K562 (cell line): ENCODE results near the gene TXNIP. TPM values are rescaled to one million over a fixed set of nuclear protein-coding genes. Genes with fewer than 3 reads are reported as not detected.

Source experiments
- BRF2 ChIP-seq: IDR thresholded peaks from 3 replicates; pipeline ENCODE4 v1.6.1; 2011; ENCODE audit warnings: borderline replicate concordance, mild to moderate bottlenecking; ENCODE audit not compliant: insufficient read length, insufficient read depth
- CREB1 ChIP-seq, 2 experiments: sonication (generic) in 1 of 2; formaldehyde crosslinking in 1 of 2; IDR thresholded peaks; 2 replicates each; pipeline versions ENCODE4 v1.6.1 to v1.8.0; 2012 to 2022; ENCODE audit warnings: inconsistent platforms in 1 of 2, mild to moderate bottlenecking in 1 of 2, missing genetic modification reagents in 1 of 2, moderate library complexity in 1 of 2
- E2F3 ChIP-seq: fragments of 250-450 bp; sonication (Bioruptor Pico); IDR thresholded peaks from 2 replicates; pipeline ENCODE4 v1.4.0; 2020; ENCODE audit warnings: mild to moderate bottlenecking
- EZH2 ChIP-seq: IDR thresholded peaks from 2 replicates; pipeline ENCODE4 v1.6.1; 2012; ENCODE audit warnings: low read depth, mild to moderate bottlenecking, inconsistent platforms, low read length, borderline replicate concordance
- GMEB1 ChIP-seq: fragments of 250-450 bp; sonication (Bioruptor Pico); IDR thresholded peaks from 2 replicates; pipeline ENCODE4 v1.4.0; 2020; ENCODE audit warnings: mild to moderate bottlenecking
- HMGXB4 ChIP-seq: sonication (generic); formaldehyde crosslinking; IDR thresholded peaks from 2 replicates; pipeline ENCODE4 v1.8.1; 2023; ENCODE audit warnings: mild to moderate bottlenecking, missing genetic modification reagents
- NR2C1 ChIP-seq, 2 experiments: fragments of 450-650 bp; IDR thresholded peaks; 2 replicates each; pipeline ENCODE4 v1.6.1; 2017; ENCODE audit warnings: mild to moderate bottlenecking in 2 of 2, antibody characterized with exemption in 1 of 2, inconsistent platforms in 1 of 2, missing compliant biosample characterization in 1 of 2, missing genetic modification characterization in 1 of 2
- SLC30A9 ChIP-seq: fragments of 250-450 bp; sonication (Bioruptor Pico); IDR thresholded peaks from 2 replicates; pipeline ENCODE4 v1.8.0; 2022; ENCODE audit warnings: mild to moderate bottlenecking, moderate library complexity
- XRCC4 ChIP-seq: IDR thresholded peaks from one replicate; pipeline ENCODE4 v1.6.1; 2011; ENCODE audit not compliant: insufficient read depth, insufficient read length; ENCODE audit errors: extremely low read depth
- ZFP1 ChIP-seq: fragments of 450-650 bp; formaldehyde crosslinking; IDR thresholded peaks from 2 replicates; pipeline ENCODE4 v1.4.0; 2020; ENCODE audit warnings: mild to moderate bottlenecking, mixed read lengths
- ZFP30 ChIP-seq: fragments of 250-450 bp; sonication (Bioruptor Pico); IDR thresholded peaks from 2 replicates; pipeline ENCODE4 v1.8.0; 2022; ENCODE audit warnings: moderate library complexity, mild to moderate bottlenecking, inconsistent platforms, borderline replicate concordance
- ZNF140 ChIP-seq: fragments of 250-450 bp; sonication (Bioruptor Pico); IDR thresholded peaks from 2 replicates; pipeline ENCODE4 v1.8.0; 2021; ENCODE audit warnings: moderate library complexity, mild to moderate bottlenecking, inconsistent platforms
- ZNF253 ChIP-seq: fragments of 250-450 bp; sonication (Bioruptor Pico); conservative IDR thresholded peaks from 2 replicates; pipeline ENCODE4 v1.6.1; 2021; ENCODE audit warnings: mild to moderate bottlenecking
- ZNF436 ChIP-seq: fragments of 250-450, 450-650 bp; sonication (Bioruptor Pico); formaldehyde crosslinking; IDR thresholded peaks from 2 replicates; pipeline ENCODE4 v1.7.0; 2020; ENCODE audit warnings: mild to moderate bottlenecking
- ZNF740 ChIP-seq, 3 experiments: fragments of 200-800 bp in 1 of 3; sonication (Bioruptor generic) in 1 of 3; sonication (generic) in 1 of 3; formaldehyde crosslinking in 1 of 3; IDR thresholded peaks; 2 replicates each; pipeline versions ENCODE4 v1.6.1 to v1.8.0; 2016 to 2022; ENCODE audit warnings: mild to moderate bottlenecking in 2 of 3, missing compliant biosample characterization in 2 of 3, missing genetic modification characterization in 2 of 3, missing genetic modification reagents in 1 of 3
- polyA plus RNA-seq, 8 experiments: library from polyadenylated mRNA; depleted of rRNA in 4 of 8; stranded (reverse) in 5 of 8; unstranded in 3 of 8; fragments of >200 nt; fragmentation: Nextera tagmentation in 2 of 8; fragmentation: Illumina TruSeq in 1 of 8; extraction: Ambion mirVana in 2 of 8; extraction: Trizol in 1 of 8; gene quantifications; 2 replicates each; pipeline versions ENCODE4 v1.2.1 to v1.2.3, GENCODE V29; 2011 to 2014; ENCODE audit warnings: inconsistent platforms in 1 of 8, missing spikeins in 1 of 8
- total RNA-seq, 7 experiments: library from RNA; depleted of rRNA in 6 of 7; stranded (reverse); fragments of >200 nt in 6 of 7; fragmentation: Illumina TruSeq in 2 of 7; extraction: Trizol in 2 of 7; gene quantifications; 2 replicates each; pipeline versions ENCODE4 v1.2.1 to v1.2.3, GENCODE V29; 2011 to 2021; ENCODE audit warnings: low replicate concordance in 1 of 7
- TF ChIP-seq, protein P1 (sequence below): sonication (generic); IDR thresholded peaks from 2 replicates; pipeline ENCODE4 v1.6.1; 2016
- TF ChIP-seq, protein P2 (sequence below): fragments of 250-450 bp; sonication (Bioruptor Pico); IDR thresholded peaks from 2 replicates; pipeline ENCODE4 v1.9.0; 2021; ENCODE audit warnings: mild to moderate bottlenecking

TXNIP gene
- total and polyA plus RNA-seq, 9 of the 15 experiments (the other 6 are each of a cell fraction or from before 2014, with no cell fraction given): 120 to 499 (median 257) TPM

- no peak for TF ChIP-seq EZH2
- TF ChIP-seq BRF2: no peak
- no peak for TF ChIP-seq GMEB1 (CRISPR knock-in tag)
- no peak for TF ChIP-seq XRCC4
- no peak for TF ChIP-seq SLC30A9 (CRISPR knock-in tag)
- no peak for TF ChIP-seq ZFP30
- TF ChIP-seq, protein P1, sequence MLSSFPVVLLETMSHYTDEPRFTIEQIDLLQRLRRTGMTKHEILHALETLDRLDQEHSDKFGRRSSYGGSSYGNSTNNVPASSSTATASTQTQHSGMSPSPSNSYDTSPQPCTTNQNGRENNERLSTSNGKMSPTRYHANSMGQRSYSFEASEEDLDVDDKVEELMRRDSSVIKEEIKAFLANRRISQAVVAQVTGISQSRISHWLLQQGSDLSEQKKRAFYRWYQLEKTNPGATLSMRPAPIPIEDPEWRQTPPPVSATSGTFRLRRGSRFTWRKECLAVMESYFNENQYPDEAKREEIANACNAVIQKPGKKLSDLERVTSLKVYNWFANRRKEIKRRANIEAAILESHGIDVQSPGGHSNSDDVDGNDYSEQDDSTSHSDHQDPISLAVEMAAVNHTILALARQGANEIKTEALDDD: peak; percentile 77; the same call in 1 of the 2 replicates
- no peak for TF ChIP-seq ZNF253 (CRISPR knock-in tag)
- no peak; the same call in 1 of the 2 replicates for TF ChIP-seq NR2C1 (IDR thresholded peaks at IDR 0.05)
- TF ChIP-seq NR2C1 (tag; IDR thresholded peaks at IDR 0.05): no peak
- TF ChIP-seq E2F3: peak; percentile 35; the same call in 1 of the 2 replicates
- TF ChIP-seq, protein P2, sequence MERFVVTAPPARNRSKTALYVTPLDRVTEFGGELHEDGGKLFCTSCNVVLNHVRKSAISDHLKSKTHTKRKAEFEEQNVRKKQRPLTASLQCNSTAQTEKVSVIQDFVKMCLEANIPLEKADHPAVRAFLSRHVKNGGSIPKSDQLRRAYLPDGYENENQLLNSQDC: no peak
- TF ChIP-seq HMGXB4 (CRISPR knock-in tag): 0 out of 2 replicates have a peak, but pooled peaks have one; percentile 81
- TF ChIP-seq ZNF740 (CRISPR knock-in tag; IDR thresholded peaks at IDR 0.05): 0 out of 2 replicates have a peak, but pooled peaks have one; percentile 34
- no peak for TF ChIP-seq ZNF740 (tag; IDR thresholded peaks at IDR 0.05)
- no peak for TF ChIP-seq ZNF140 (CRISPR knock-in tag)
- TF ChIP-seq CREB1 (IDR thresholded peaks at IDR 0.05): no peak
- TF ChIP-seq CREB1 (CRISPR knock-in tag; IDR thresholded peaks at IDR 0.05): no peak
- TF ChIP-seq ZNF436: no peak; the same call in 1 of the 2 replicates
- TF ChIP-seq ZFP1 (CRISPR knock-in tag): 0 out of 2 replicates have a peak, but pooled peaks have one; percentile 51
Measured at GRCh38 chr1:146036965-146037646, 40.7 kb upstream of the TXNIP start (continued).
